IMR-90 (cell line): ENCODE measurements around the gene LYPD8. TPM values are rescaled to one million over a fixed set of nuclear protein-coding genes. Genes with fewer than 3 reads are reported as not detected.

Source experiments
- ATAC-seq: fragments of 200-7000 bp; cut with Tn5 transposase; 2 replicates; pipeline ENCODE4 v1.9.1; 2020; ENCODE audit warnings: low read depth, mild to moderate bottlenecking, moderate library complexity
- BruUV-seq: library from RNA; stranded (reverse); fragments of 400-500 nt; replicated peaks from 2 replicates; lab custom pipeline; 2021; lab: Mats Ljungman, UMichigan
- CTCF ChIA-PET: fragments of 300-600 bp; formaldehyde crosslinking; extraction: SDS; loops from one replicate; lab custom pipeline; 2021; ENCODE audit warnings: antibody characterized with exemption; lab: Yijun Ruan, JAX
- POLR2A ChIA-PET: fragments of 300-600 bp; sonication (Branson Sonifier 250); formaldehyde crosslinking; loops from one replicate; lab custom pipeline; 2022; ENCODE audit warnings: antibody characterized with exemption; ENCODE audit not compliant: unreplicated experiment; lab: Charles Lee
- DNase-seq: peaks from one replicate; pipeline ENCODE4 v3.0.0; 2013
- H2AFZ ChIP-seq: replicated peaks from 2 replicates; pipeline ENCODE3; 2013; ENCODE audit warnings: low read length, mild to moderate bottlenecking; ENCODE audit not compliant: poor library complexity
- H2AK5ac ChIP-seq: 2 replicates; pipeline ENCODE4 v1.6.1; 2013; ENCODE audit warnings: low read depth, low read length, inconsistent platforms
- H2AK9ac ChIP-seq: replicated peaks from 2 replicates; pipeline ENCODE3; 2013; ENCODE audit warnings: mild to moderate bottlenecking, low read depth, low read length, moderate library complexity; ENCODE audit not compliant: poor library complexity
- H2BK120ac ChIP-seq: 2 replicates; pipeline ENCODE4 v1.6.1; 2013; ENCODE audit warnings: low read depth, low read length, inconsistent platforms
- H2BK15ac ChIP-seq: 3 replicates; pipeline ENCODE4 v1.6.1; 2013; ENCODE audit warnings: low read depth, low read length, inconsistent platforms
- H2BK20ac ChIP-seq: 2 replicates; pipeline ENCODE4 v1.6.1; 2013; ENCODE audit warnings: low read depth, mild to moderate bottlenecking, inconsistent platforms, low read length, moderate library complexity
- H2BK5ac ChIP-seq: 2 replicates; pipeline ENCODE4 v1.6.1; 2013; ENCODE audit warnings: mild to moderate bottlenecking, low read depth, low read length, inconsistent platforms; ENCODE audit not compliant: poor library complexity, severe bottlenecking
- H3K14ac ChIP-seq: replicated peaks from 2 replicates; pipeline ENCODE4 v1.6.1; 2013; ENCODE audit warnings: low read depth, low read length, inconsistent platforms
- H3K18ac ChIP-seq: 2 replicates; pipeline ENCODE4 v1.6.1; 2013; ENCODE audit warnings: low read depth, low read length, control low read depth
- H3K23ac ChIP-seq: 2 replicates; pipeline ENCODE4 v1.6.1; 2013; ENCODE audit warnings: low read depth, low read length, inconsistent platforms
- H3K27ac ChIP-seq: 2 replicates; pipeline ENCODE4 v1.5.1; 2013; ENCODE audit warnings: mild to moderate bottlenecking, control low read depth, low read length; ENCODE audit not compliant: insufficient read depth
- H3K27me3 ChIP-seq: 2 replicates; pipeline ENCODE4 v1.6.1; 2013; ENCODE audit warnings: low read length; ENCODE audit not compliant: control insufficient read depth, insufficient read depth
- H3K36me3 ChIP-seq: 2 replicates; pipeline ENCODE4 v1.6.1; 2013; ENCODE audit warnings: low read length, mixed read lengths; ENCODE audit not compliant: control insufficient read depth, insufficient read depth
- H3K4ac ChIP-seq: 2 replicates; pipeline ENCODE4 v1.6.1; 2013; ENCODE audit warnings: low read depth, low read length, inconsistent platforms
- H3K4me1 ChIP-seq: 2 replicates; pipeline ENCODE4 v1.6.1; 2013; ENCODE audit warnings: low read length, mixed read lengths; ENCODE audit not compliant: control insufficient read depth, insufficient read depth
- H3K4me2 ChIP-seq: 2 replicates; pipeline ENCODE4 v1.6.1; 2013; ENCODE audit warnings: low read depth, mild to moderate bottlenecking, control low read depth, low read length, moderate library complexity
- H3K4me3 ChIP-seq: 2 replicates; pipeline ENCODE4 v1.5.1; 2013; ENCODE audit warnings: low read depth, mild to moderate bottlenecking, control low read depth, low read length, moderate library complexity; ENCODE audit not compliant: insufficient read depth
- H3K56ac ChIP-seq: 2 replicates; pipeline ENCODE4 v1.6.1; 2013; ENCODE audit warnings: low read length, inconsistent platforms; ENCODE audit not compliant: insufficient read depth; ENCODE audit errors: extremely low read depth
- H3K79me1 ChIP-seq, 2 experiments: 2 replicates each; pipeline ENCODE4 v1.6.1; 2013; ENCODE audit warnings: low read length in 2 of 2, inconsistent platforms in 1 of 2, low read depth in 1 of 2
- H3K9ac ChIP-seq: 2 replicates; pipeline ENCODE4 v1.6.1; 2013; ENCODE audit warnings: low read depth, low read length, control low read depth
- H3K9me1 ChIP-seq: 2 replicates; pipeline ENCODE4 v1.6.1; 2013; ENCODE audit warnings: low read length, inconsistent platforms; ENCODE audit not compliant: insufficient read depth
- H3K9me3 ChIP-seq: 2 replicates; pipeline ENCODE4 v1.6.1; 2013; ENCODE audit warnings: low read length; ENCODE audit not compliant: control insufficient read depth, insufficient read depth
- H4K20me1 ChIP-seq: 2 replicates; pipeline ENCODE4 v1.6.1; 2013; ENCODE audit warnings: low read length, inconsistent platforms; ENCODE audit not compliant: insufficient read depth
- H4K5ac ChIP-seq: 2 replicates; pipeline ENCODE4 v1.6.1; 2013; ENCODE audit warnings: mild to moderate bottlenecking, low read depth, low read length, control low read depth
- H4K8ac ChIP-seq, 2 experiments: 2 replicates each; pipeline ENCODE4 v1.6.1; 2013; ENCODE audit warnings: low read depth in 2 of 2, low read length in 2 of 2, control low read depth in 1 of 2, inconsistent platforms in 1 of 2
- H4K91ac ChIP-seq: 2 replicates; pipeline ENCODE4 v1.6.1; 2013; ENCODE audit warnings: low read depth, low read length, inconsistent platforms; ENCODE audit not compliant: insufficient read depth
- BHLHE40 ChIP-seq: fragments of 150-350 bp; IDR thresholded peaks from 2 replicates; pipeline ENCODE4 v1.6.1; 2016; ENCODE audit warnings: mild to moderate bottlenecking, low read depth, low read length
- CHD1 ChIP-seq: IDR thresholded peaks from 2 replicates; pipeline ENCODE4 v1.6.1; 2012; ENCODE audit warnings: low read depth, low read length, improper control_type of control experiment
- FOS ChIP-seq: fragments of 150-350 bp; IDR thresholded peaks from 2 replicates; pipeline ENCODE4 v1.6.1; 2016; ENCODE audit warnings: low read depth, low read length
- MAFK ChIP-seq: IDR thresholded peaks from 2 replicates; pipeline ENCODE4 v1.6.1; 2012; ENCODE audit warnings: low read depth, low read length, improper control_type of control experiment
- MXI1 ChIP-seq: IDR thresholded peaks from 2 replicates; pipeline ENCODE4 v1.6.1; 2012; ENCODE audit warnings: low read depth, mild to moderate bottlenecking, low read length, moderate library complexity, borderline replicate concordance
- NFE2L2 ChIP-seq: fragments of 150-350 bp; IDR thresholded peaks from 2 replicates; pipeline ENCODE4 v1.6.1; 2016; ENCODE audit warnings: low read depth, mild to moderate bottlenecking, low read length
- POLR2A ChIP-seq: IDR thresholded peaks from 2 replicates; pipeline ENCODE4 v1.6.1; 2012; ENCODE audit warnings: mild to moderate bottlenecking, low read depth, low read length
- RFX5 ChIP-seq: IDR thresholded peaks from 2 replicates; pipeline ENCODE4 v1.8.0; 2012; ENCODE audit warnings: low read depth, mild to moderate bottlenecking, low read length, moderate library complexity
- WGBS, 2 experiments: methylation state at CpG; one replicate each; pipeline versions ENCODE4 v1.1.5 to v1.1.7; 2013; ENCODE audit warnings: missing lambda C conversion rate in 2 of 2; ENCODE audit not compliant: insufficient read length in 1 of 2; ENCODE audit errors: extremely low coverage in 2 of 2; 5-methylcytosine and 5-hydroxymethylcytosine counted together
- dilution Hi-C: fragments of 300-500 bp; cut with HindIII; formaldehyde crosslinking; loops from one replicate; pipeline ENCODE4 v1.14.3; 2018; ENCODE audit warnings: low sequenced_read_pairs; ENCODE audit not compliant: unreplicated experiment
- in situ Hi-C: fragments of 300-500 bp; cut with MboI; formaldehyde crosslinking; loops from 3 replicates; pipeline ENCODE4 v1.14.3; 2019; ENCODE audit warnings: low sequenced_read_pairs, inconsistent platforms, mixed read lengths
- intact Hi-C: fragments of 100-400 bp; cut with micrococcal nuclease; formaldehyde crosslinking; loops from 2 replicates; pipeline ENCODE4 v1.10.0; 2022
- polyA plus RNA-seq, 3 experiments: library from polyadenylated mRNA; depleted of rRNA; stranded (reverse); fragments of >200 nt; gene quantifications; 2 replicates each; pipeline ENCODE4 v1.2.3, GENCODE V29; 2012; ENCODE audit warnings: low replicate concordance in 1 of 3
- total RNA-seq: library from RNA; depleted of rRNA; stranded (reverse); fragments of >200 nt; gene quantifications from 2 replicates; pipeline ENCODE4 v1.2.3, GENCODE V29; 2012
- TF ChIP-seq, protein P1 (sequence below): conservative IDR thresholded peaks from 2 replicates; pipeline ENCODE4 v1.5.1; 2012; ENCODE audit warnings: mild to moderate bottlenecking, low read depth, low read length, improper control_type of control experiment
- TF ChIP-seq, protein P2 (sequence below): fragments of 150-350 bp; IDR thresholded peaks from 2 replicates; pipeline ENCODE4 v1.6.1; 2017; ENCODE audit warnings: mild to moderate bottlenecking, antibody characterized with exemption, low read length, low read depth

LYPD8 gene
- total and polyA plus RNA-seq, 2 of the 4 experiments (the other 2 are of a cell fraction) = not detected

GRCh38 chr1:248739572-248740205 is 15.9 kb downstream of the LYPD8 start:
- in situ Hi-C loops (no loop called here), dilution Hi-C loops (no loop called here), intact Hi-C loops (no loop called here)
- Histone ChIP-seq H2AK5ac (no peak overlapping the region), H2BK120ac (no peak overlapping the region), H2BK5ac (no peak overlapping the region), H3K9me3 (peaks cover 25% of the 10 kb centered on the region), H3K4me3 (no peak overlapping the region), H2AFZ (no peak overlapping the region), H2BK15ac (no peak overlapping the region), H3K36me3 (no peaks in the 10 kb centered on the region), H3K9me1 (no peaks in the 10 kb centered on the region), H3K4me1 (no peaks in the 10 kb centered on the region), H3K18ac (no peak overlapping the region), H2AK9ac (no peak overlapping the region), H3K23ac (no peak overlapping the region), H3K14ac (no peak overlapping the region), H3K9ac (no peak overlapping the region), H3K56ac (no peak overlapping the region), H3K79me1 (no peaks in the 10 kb centered on the region), H3K4ac (no peak overlapping the region), H4K91ac (no peak overlapping the region), H3K4me2 (no peak overlapping the region), H2BK20ac (no peak overlapping the region), H3K27me3 (no peaks in the 10 kb centered on the region), H4K5ac (no peak overlapping the region), H4K8ac (no peak overlapping the region), H3K27ac (no peak overlapping the region), H4K20me1 (no peaks in the 10 kb centered on the region)
- POLR2A ChIA-PET = no interaction called here
- DNase-seq (no peak), ATAC-seq (no peak)
- TF ChIP-seq POLR2A (no peak), BHLHE40 (no peak), RFX5 (no peak), MAFK (no peak), FOS (no peak), NFE2L2 (no peak), CHD1 (no peak), MXI1 (no peak)
- TF ChIP-seq, protein P1, sequence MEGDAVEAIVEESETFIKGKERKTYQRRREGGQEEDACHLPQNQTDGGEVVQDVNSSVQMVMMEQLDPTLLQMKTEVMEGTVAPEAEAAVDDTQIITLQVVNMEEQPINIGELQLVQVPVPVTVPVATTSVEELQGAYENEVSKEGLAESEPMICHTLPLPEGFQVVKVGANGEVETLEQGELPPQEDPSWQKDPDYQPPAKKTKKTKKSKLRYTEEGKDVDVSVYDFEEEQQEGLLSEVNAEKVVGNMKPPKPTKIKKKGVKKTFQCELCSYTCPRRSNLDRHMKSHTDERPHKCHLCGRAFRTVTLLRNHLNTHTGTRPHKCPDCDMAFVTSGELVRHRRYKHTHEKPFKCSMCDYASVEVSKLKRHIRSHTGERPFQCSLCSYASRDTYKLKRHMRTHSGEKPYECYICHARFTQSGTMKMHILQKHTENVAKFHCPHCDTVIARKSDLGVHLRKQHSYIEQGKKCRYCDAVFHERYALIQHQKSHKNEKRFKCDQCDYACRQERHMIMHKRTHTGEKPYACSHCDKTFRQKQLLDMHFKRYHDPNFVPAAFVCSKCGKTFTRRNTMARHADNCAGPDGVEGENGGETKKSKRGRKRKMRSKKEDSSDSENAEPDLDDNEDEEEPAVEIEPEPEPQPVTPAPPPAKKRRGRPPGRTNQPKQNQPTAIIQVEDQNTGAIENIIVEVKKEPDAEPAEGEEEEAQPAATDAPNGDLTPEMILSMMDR = no peak
- TF ChIP-seq, protein P2, sequence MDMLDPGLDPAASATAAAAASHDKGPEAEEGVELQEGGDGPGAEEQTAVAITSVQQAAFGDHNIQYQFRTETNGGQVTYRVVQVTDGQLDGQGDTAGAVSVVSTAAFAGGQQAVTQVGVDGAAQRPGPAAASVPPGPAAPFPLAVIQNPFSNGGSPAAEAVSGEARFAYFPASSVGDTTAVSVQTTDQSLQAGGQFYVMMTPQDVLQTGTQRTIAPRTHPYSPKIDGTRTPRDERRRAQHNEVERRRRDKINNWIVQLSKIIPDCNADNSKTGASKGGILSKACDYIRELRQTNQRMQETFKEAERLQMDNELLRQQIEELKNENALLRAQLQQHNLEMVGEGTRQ = no peak
- no TSS peak for BruUV-seq
- 66% methylated on average over 8 of the region's 16 CpGs; no CpG with 5 or more reads in 1 of the 2 experiments for WGBS, 2 experiments
- CTCF ChIA-PET = no interaction called here
